ENCODE measurements around the gene GATAD1. TPM values are rescaled to one million over a fixed set of nuclear protein-coding genes. Genes with fewer than 3 reads are reported as not detected.
"Not testable (repeated sequence)": the region's sequence is repeated elsewhere in the genome, so short reads cannot be mapped to it uniquely, and the experiment has no call there.

GATAD1 gene
- total and polyA plus RNA-seq, 4 donors: 27.6 to 43.2 (median 39.2) TPM

DNA sequence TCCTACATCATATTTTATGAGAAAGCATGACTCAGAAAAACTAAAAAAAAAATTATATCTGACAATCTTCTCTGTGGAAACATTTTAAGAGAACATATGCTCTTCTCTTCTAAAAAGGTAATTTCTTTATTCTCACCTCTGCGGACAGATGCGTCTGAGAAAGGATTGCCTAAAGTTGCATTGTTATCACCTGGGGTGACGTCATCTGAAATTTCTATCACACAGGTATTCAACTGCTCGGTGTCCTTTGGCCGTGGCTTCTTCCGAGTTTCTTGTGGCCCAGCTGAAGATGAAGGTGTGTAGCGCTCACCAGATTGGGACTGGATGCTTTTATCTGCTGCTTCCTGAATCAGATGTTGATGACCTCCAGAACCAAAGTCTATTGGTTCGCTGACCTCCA lies 14.3 kb upstream of the GATAD1 start:
- Histone ChIP-seq H3K9me3 (ENCODE audit: control insufficient read depth, insufficient read depth, low read length) (no peaks in the 10 kb centered on the region), H3K36me3 (ENCODE audit: control insufficient read depth, insufficient read depth, low read length) (no peaks in the 10 kb centered on the region), H3K27ac (ENCODE audit: low read depth, low read length) (no peak overlapping the region), H3K4me3 (ENCODE audit: low read depth, low read length) (no peak overlapping the region), H3K4me1 (ENCODE audit: control insufficient read depth, insufficient read depth, low read length) (no peaks in the 10 kb centered on the region), H3K27me3 (ENCODE audit: control insufficient read depth, insufficient read depth, low read length) (no peaks in the 10 kb centered on the region)
- WGBS (ENCODE audit: insufficient coverage): 93% methylated on average over 6 of the region's 8 CpGs
- DNase-seq (ENCODE audit: low read depth in 4 of 6, low spot score in 6 of 6): no peak

DNA sequence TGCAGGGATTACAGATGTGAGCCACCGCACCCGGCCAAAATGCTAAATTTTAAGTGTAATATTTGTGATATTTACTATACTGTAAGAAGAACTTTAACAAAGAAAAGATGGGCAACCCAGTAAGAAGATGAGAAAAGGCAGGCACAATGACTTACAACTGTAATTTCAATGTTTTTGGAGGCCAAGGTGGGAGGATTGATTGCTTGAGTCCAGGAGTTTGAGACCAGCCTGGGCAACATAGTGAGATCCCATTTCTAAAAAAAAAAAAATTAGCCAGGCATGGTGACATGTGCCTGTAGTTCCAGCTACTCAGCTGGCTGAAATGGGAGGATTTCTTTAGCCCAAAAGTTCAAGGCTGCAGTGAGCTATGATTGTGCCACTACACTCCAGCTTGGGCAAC lies 11.7 kb upstream of the GATAD1 start:
- no peak for DNase-seq (ENCODE audit: low read depth in 4 of 6, low spot score in 6 of 6)
- Histone ChIP-seq H3K36me3 (ENCODE audit: control insufficient read depth, insufficient read depth, low read length) (no peaks in the 10 kb centered on the region), H3K27me3 (ENCODE audit: control insufficient read depth, insufficient read depth, low read length) (no peaks in the 10 kb centered on the region), H3K27ac (ENCODE audit: low read depth, low read length) (no peak overlapping the region), H3K9me3 (ENCODE audit: control insufficient read depth, insufficient read depth, low read length) (no peaks in the 10 kb centered on the region), H3K4me3 (ENCODE audit: low read depth, low read length) (no peak overlapping the region), H3K4me1 (ENCODE audit: control insufficient read depth, insufficient read depth, low read length) (no peaks in the 10 kb centered on the region)
- WGBS (ENCODE audit: insufficient coverage): no CpG with 5 or more reads among the region's 2 CpGs

DNA sequence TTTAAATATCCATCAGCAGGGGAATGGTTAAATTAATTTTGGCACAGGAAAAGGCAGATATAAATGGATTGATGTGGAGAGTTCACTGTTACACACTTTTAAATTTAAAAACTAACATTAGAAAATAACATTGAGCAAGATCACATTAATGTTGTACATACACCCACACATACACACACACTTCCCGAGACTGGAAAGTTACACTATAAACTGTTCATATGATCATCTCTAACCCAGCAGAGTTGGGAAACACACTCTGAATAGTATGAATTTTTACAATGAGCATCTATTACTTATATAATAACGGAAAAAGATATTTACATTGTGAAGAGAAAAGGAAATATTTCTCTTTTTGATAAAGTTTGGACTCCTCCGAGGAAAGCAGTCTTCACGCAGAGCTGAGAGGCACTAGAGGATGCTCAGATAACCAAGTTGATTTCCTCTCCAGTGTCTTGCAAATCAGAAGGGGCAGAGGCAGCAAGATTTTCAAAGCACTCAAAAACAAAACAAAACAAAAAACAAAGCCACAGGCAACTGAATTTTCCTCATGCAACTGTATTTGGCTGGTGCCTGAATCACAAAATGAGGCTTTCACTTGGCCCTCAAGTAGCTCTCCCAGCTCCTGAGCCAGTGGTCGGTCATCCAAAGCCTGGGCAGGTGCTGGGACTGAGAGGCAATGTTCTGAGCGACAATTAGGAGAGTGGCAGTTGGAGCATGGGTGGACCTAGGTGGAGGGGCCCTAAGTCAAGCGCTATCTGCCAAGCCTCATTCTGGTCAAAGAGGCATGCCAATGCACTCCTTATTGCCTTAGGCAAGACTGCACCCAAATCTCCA lies 10.5 kb upstream of the GATAD1 start:
- DNase-seq (ENCODE audit: low read depth in 4 of 6, low spot score in 6 of 6): no peak
- no peaks in the 10 kb centered on the region for H3K9me3 ChIP-seq (ENCODE audit: control insufficient read depth, insufficient read depth, low read length)
- H3K4me3 ChIP-seq (ENCODE audit: low read depth, low read length): no peak overlapping the region
- no peaks in the 10 kb centered on the region for H3K4me1 ChIP-seq (ENCODE audit: control insufficient read depth, insufficient read depth, low read length)
- H3K27me3 ChIP-seq (ENCODE audit: control insufficient read depth, insufficient read depth, low read length): no peaks in the 10 kb centered on the region
- H3K36me3 ChIP-seq (ENCODE audit: control insufficient read depth, insufficient read depth, low read length): no peaks in the 10 kb centered on the region
- no peak overlapping the region for H3K27ac ChIP-seq (ENCODE audit: low read depth, low read length)
- 74% methylated on average over 3 of the region's 7 CpGs for WGBS (ENCODE audit: insufficient coverage)

DNA sequence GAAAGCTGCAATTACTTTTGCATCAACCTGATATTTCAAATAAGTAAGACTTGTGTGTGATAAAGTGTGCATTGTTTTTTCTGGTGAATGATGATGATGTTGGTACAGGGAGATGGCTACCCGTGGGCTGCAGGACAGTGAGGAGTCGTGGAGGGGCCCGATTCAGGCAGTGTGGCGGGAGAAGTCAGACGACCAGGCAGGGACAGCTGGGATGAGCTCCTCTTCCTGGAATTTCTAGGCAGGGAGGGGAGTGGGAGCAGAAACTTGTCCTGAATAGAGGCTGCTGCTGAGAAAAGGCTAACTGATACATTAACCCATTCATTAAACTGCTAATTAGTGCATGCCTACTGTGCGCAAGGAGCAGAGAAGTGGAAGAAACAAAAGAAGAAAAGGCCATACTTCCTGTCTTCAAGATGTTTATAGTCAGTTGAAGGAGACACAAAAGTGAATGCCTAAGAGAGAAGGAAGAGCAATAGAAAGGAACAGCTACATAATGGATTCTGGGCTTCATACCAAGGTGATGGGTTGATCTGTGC lies 9.3 kb upstream of the GATAD1 start:
- Histone ChIP-seq H3K27ac (ENCODE audit: low read depth, low read length) (no peak overlapping the region), H3K27me3 (ENCODE audit: control insufficient read depth, insufficient read depth, low read length) (no peaks in the 10 kb centered on the region), H3K4me3 (ENCODE audit: low read depth, low read length) (no peak overlapping the region), H3K9me3 (ENCODE audit: control insufficient read depth, insufficient read depth, low read length) (no peaks in the 10 kb centered on the region), H3K4me1 (ENCODE audit: control insufficient read depth, insufficient read depth, low read length) (no peaks in the 10 kb centered on the region), H3K36me3 (ENCODE audit: control insufficient read depth, insufficient read depth, low read length) (no peaks in the 10 kb centered on the region)
- no peak for DNase-seq (ENCODE audit: low read depth in 4 of 6, low spot score in 6 of 6)
- WGBS (ENCODE audit: insufficient coverage): 88% methylated on average over 4 of the region's 6 CpGs

DNA sequence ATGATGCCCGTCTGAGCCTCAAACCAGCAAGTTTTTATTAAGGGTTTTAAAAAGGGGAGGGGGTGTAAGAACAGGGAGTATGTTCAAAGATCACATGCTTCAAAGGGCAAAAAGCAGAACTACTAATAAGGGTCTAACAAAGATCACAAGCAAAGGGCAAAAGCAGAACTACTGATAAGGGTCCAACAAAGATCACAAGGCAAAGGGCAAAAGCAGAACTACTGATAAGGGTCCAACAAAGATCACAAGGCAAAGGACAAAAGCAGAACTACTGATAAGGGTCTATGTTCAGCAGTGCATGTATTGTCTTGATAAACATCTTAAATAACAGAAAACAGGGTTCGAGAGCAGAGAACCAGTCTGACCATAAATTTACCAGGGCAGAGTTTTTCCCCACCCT lies 4.6 kb upstream of the GATAD1 start:
- not testable (repeated sequence) for H3K9me3 ChIP-seq (ENCODE audit: control insufficient read depth, insufficient read depth, low read length); H3K4me3 ChIP-seq (ENCODE audit: low read depth, low read length); DNase-seq (ENCODE audit: low read depth in 4 of 6, low spot score in 6 of 6); H3K4me1 ChIP-seq (ENCODE audit: control insufficient read depth, insufficient read depth, low read length); H3K27me3 ChIP-seq (ENCODE audit: control insufficient read depth, insufficient read depth, low read length); H3K27ac ChIP-seq (ENCODE audit: low read depth, low read length); H3K36me3 ChIP-seq (ENCODE audit: control insufficient read depth, insufficient read depth, low read length)
- 100% methylated on average over 1 of the region's 2 CpGs for WGBS (ENCODE audit: insufficient coverage)

DNA sequence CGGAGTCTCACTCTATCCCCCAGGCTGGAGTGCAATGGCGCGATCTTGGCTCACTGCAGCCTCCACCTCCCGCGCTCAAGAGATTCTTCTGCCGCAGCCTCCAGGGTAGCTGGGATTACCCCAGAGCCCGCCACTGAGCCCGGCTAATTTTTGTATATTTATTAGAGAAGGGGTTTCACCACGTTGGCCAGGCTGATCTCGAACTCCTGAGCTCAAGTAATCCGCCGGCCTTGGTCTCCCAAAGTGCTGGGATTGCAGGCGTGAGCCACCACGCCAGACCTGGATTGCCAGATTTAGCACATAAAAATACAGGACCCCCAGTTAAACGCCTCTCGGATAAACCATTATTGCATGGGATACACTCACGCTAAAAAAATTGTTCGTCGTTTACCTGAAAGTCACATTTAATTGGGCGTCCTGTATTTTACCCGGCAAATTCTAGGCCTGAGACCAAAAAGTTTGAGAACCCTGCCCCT lies 375 bp upstream of the GATAD1 start:
- peak in 1 of 6 donors; percentile 77 for DNase-seq (ENCODE audit: low read depth in 4 of 6, low spot score in 6 of 6)
- peak overlapping the region; percentile 68 for H3K4me3 ChIP-seq (ENCODE audit: low read depth, low read length)
- 40% methylated on average over 14 of the region's 21 CpGs for WGBS (ENCODE audit: insufficient coverage)
- peaks cover 4% of the 10 kb centered on the region for H3K4me1 ChIP-seq (ENCODE audit: control insufficient read depth, insufficient read depth, low read length)
- H3K27me3 ChIP-seq (ENCODE audit: control insufficient read depth, insufficient read depth, low read length): no peaks in the 10 kb centered on the region
- peaks cover 5% of the 10 kb centered on the region for H3K36me3 ChIP-seq (ENCODE audit: control insufficient read depth, insufficient read depth, low read length)
- H3K27ac ChIP-seq (ENCODE audit: low read depth, low read length): no peak overlapping the region
- H3K9me3 ChIP-seq (ENCODE audit: control insufficient read depth, insufficient read depth, low read length): no peaks in the 10 kb centered on the region

DNA sequence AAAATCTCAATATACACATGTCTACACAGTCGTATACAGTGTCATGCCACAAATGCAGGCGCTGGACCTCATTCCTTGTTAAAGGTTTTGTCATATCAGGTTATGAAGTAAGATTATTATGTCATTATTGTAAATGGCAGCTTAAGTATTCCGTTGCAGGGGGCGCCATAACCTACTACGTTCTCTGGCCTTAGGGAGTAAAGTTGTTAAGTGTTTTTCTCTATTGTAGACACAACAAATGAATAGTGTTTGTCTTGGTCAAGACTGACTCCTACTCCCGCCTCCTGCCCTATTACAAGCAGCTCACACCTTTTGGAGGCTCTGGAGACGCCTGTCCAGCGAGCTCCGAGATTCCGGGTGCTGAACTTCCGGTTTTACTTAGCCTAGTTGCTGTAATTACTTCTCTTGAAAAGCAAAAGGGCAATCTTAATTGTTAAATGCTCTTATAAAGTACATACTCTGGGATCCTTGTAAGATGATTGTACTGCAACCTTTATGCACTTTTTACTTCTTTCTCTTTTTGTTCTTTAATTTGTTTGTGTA lies 994 bp downstream of the GATAD1 start:
- no peak overlapping the region for H3K27ac ChIP-seq (ENCODE audit: low read depth, low read length)
- peak overlapping the region; percentile 68 for H3K4me3 ChIP-seq (ENCODE audit: low read depth, low read length)
- H3K36me3 ChIP-seq (ENCODE audit: control insufficient read depth, insufficient read depth, low read length): peaks cover 10% of the 10 kb centered on the region
- WGBS (ENCODE audit: insufficient coverage): 0% methylated on average over 2 of the region's 11 CpGs
- H3K27me3 ChIP-seq (ENCODE audit: control insufficient read depth, insufficient read depth, low read length): no peaks in the 10 kb centered on the region
- DNase-seq (ENCODE audit: low read depth in 4 of 6, low spot score in 6 of 6): peak in 3 of 6 donors; percentile 26 to 71 (median 67)
- H3K9me3 ChIP-seq (ENCODE audit: control insufficient read depth, insufficient read depth, low read length): no peaks in the 10 kb centered on the region
- peaks cover 4% of the 10 kb centered on the region for H3K4me1 ChIP-seq (ENCODE audit: control insufficient read depth, insufficient read depth, low read length)

DNA sequence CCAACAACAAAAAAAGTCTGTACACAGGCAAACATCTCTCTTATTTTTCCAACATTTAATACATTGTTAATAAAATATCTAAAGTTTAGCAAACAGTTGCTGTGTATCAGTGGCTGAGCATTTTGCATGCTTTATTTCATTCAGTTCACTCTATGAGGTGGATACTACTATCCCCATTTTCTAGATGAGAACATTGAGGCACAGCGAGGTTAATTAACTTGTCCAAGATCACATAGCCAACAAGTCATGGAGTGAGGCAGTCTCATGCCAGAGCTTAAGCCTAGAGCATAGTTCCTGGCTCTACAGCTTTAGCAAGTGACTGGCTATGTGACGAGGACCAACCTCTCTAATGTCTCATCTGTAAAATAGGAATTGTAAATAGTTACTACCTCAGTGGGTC lies 4.4 kb downstream of the GATAD1 start:
- Histone ChIP-seq H3K27ac (ENCODE audit: low read depth, low read length) (no peak overlapping the region), H3K36me3 (ENCODE audit: control insufficient read depth, insufficient read depth, low read length) (peaks cover 20% of the 10 kb centered on the region), H3K9me3 (ENCODE audit: control insufficient read depth, insufficient read depth, low read length) (no peaks in the 10 kb centered on the region), H3K4me3 (ENCODE audit: low read depth, low read length) (no peak overlapping the region), H3K4me1 (ENCODE audit: control insufficient read depth, insufficient read depth, low read length) (peaks cover 4% of the 10 kb centered on the region), H3K27me3 (ENCODE audit: control insufficient read depth, insufficient read depth, low read length) (no peaks in the 10 kb centered on the region)
- 100% methylated on average over 1 of the region's 2 CpGs for WGBS (ENCODE audit: insufficient coverage)
- DNase-seq (ENCODE audit: low read depth in 4 of 6, low spot score in 6 of 6): no peak

DNA sequence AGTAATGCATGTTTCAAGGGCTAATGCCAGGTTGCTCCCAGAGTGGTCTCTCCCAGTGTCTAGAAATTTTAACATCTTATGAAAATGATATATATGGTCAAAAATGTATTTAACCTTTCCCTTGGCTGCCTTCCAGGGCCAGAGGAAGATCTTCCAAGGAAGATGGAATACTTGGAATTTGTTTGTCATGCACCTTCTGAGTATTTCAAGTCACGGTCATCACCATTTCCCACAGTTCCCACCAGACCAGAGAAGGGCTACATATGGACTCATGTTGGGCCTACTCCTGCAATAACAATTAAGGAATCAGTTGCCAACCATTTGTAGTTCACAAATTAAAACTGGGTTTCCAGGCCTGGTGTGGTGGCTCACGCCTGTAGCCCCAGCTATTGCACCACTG lies 9.0 kb downstream of the GATAD1 start:
- no peak overlapping the region for H3K27ac ChIP-seq (ENCODE audit: low read depth, low read length)
- DNase-seq (ENCODE audit: low read depth in 4 of 6, low spot score in 6 of 6): no peak
- WGBS (ENCODE audit: insufficient coverage): 88% methylated on average over 2 of the region's 2 CpGs
- H3K4me3 ChIP-seq (ENCODE audit: low read depth, low read length): no peak overlapping the region
- H3K27me3 ChIP-seq (ENCODE audit: control insufficient read depth, insufficient read depth, low read length): no peaks in the 10 kb centered on the region
- H3K9me3 ChIP-seq (ENCODE audit: control insufficient read depth, insufficient read depth, low read length): no peaks in the 10 kb centered on the region
- H3K36me3 ChIP-seq (ENCODE audit: control insufficient read depth, insufficient read depth, low read length): peaks cover 24% of the 10 kb centered on the region
- H3K4me1 ChIP-seq (ENCODE audit: control insufficient read depth, insufficient read depth, low read length): no peaks in the 10 kb centered on the region

DNA sequence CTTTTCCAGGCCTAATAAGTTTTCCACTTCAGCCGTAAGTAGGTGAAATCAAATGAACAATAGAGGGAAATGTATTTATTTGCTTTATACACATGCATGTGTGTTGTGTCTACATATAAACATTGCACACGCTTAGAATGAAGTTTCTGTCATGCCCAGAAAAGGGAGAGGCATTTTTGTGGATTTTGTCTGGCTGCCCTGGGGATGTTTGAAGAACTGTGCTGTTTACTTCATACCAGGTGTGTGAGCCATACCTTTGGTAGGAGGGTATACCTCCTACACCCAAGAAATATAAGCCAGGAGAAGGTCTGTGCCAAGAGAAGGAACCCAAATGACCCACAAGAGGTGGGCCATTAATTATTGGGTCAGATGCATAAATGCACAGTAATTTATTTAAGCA lies 12.8 kb downstream of the GATAD1 start:
- Histone ChIP-seq H3K27me3 (ENCODE audit: control insufficient read depth, insufficient read depth, low read length) (no peaks in the 10 kb centered on the region), H3K27ac (ENCODE audit: low read depth, low read length) (no peak overlapping the region), H3K4me1 (ENCODE audit: control insufficient read depth, insufficient read depth, low read length) (no peaks in the 10 kb centered on the region), H3K4me3 (ENCODE audit: low read depth, low read length) (no peak overlapping the region), H3K9me3 (ENCODE audit: control insufficient read depth, insufficient read depth, low read length) (no peaks in the 10 kb centered on the region), H3K36me3 (ENCODE audit: control insufficient read depth, insufficient read depth, low read length) (peaks cover 12% of the 10 kb centered on the region)
- no peak for DNase-seq (ENCODE audit: low read depth in 4 of 6, low spot score in 6 of 6)
- WGBS (ENCODE audit: insufficient coverage): no CpG with 5 or more reads among the region's 2 CpGs

Data from spinal cord (tissue), 10 donors.